GM21381 (cell line): ENCODE data around the gene SIGLEC1.

Experiments
- ATAC-seq: cut with Tn5 transposase; IDR thresholded peaks from one replicate; pipeline ENCODE4 v1.9.1; 2021; ENCODE audit warnings: mild to moderate bottlenecking, moderate library complexity; ENCODE audit not compliant: unreplicated experiment

SIGLEC1 gene

GRCh38 chr20:3744806-3745685 is 32.6 kb upstream of the SIGLEC1 start:
- ATAC-seq: no peak

DNA sequence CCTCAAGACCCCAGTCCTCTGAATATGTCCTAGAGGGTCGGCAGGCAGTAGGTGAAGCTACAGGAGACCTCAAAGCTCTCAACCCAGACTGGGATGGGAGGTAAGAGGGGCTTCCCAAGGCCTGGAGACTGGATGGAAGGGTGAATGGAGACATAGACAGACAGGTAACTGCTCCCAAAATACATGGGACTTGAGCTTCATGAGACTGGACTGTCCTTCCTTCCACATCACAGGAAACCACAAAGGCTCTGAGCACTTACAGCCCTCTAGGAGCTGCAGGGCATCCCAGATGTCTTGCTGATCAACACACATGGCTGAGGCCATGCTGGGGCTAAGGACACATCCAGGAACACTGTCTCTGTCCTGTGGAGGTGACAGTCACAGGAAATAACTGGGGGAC is 31.6 kb upstream of the SIGLEC1 start:
- no peak for ATAC-seq

GRCh38 chr20:3743251-3743650 is 30.9 kb upstream of the SIGLEC1 start:
- no peak for ATAC-seq

GRCh38 chr20:3741836-3742458 is 29.5 kb upstream of the SIGLEC1 start:
- no peak for ATAC-seq

DNA sequence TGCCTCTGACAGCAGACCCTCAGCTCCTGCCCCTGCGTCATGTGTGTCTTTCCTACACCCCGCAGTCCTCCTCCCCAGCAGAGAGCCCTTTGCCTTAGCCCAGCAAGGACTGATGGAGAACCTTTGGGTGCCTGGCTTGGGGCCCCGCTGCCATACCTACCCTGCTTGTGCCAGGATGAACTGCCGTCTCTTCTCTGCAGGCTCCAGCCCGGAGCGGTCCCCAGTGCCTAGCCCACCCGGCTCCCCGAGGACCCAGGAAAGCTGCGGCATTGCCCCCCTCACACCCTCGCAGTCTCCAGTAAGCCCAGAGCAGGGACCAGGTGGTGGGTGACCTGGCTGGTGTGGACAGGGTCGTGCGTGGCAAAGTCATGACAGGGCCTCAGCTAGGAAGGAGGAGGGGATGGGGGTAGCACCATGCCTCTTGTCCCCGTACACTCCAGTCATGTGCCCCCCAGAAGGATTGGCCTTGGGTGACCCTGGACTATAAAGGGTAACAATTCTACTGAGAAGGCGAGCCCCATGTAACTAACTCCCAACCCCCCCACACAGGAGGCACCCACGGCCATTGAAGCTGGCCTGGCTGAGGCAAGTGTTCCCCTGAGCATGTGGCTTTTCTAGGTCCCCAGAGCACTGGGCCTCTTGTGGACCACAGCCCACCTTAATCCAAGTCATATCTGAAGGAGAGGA is 28.4 kb upstream of the SIGLEC1 start:
- ATAC-seq: no peak

DNA sequence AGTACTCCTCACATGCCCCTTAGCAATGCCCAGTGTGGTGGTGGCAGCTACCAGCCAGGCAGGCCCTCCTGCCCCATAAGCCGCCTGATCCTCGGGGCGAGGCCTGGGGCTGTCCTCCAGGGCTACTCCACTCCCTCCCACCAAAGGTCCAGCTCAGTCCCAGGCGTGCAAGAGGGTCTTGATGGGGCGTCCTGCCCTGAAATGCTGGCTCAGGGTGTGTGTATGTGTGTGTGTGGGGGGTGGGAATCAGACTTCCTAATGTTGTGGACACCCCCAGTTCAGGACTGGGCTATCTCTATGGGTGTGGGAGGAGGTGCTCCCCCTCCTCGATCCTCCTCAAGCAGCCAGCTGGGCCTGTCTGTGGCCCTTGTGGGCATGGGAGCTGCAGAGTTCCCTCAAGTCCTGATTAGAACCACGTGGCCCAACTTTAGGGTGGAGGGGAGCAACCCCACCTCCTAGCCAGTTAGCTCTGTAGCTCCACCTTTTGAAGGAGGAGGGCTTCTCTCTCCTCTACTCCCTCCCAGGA is 27.6 kb upstream of the SIGLEC1 start:
- no peak for ATAC-seq

GRCh38 chr20:3739054-3739925 is 26.9 kb upstream of the SIGLEC1 start:
- ATAC-seq: no peak

- ATAC-seq: no peak
Measured at GRCh38 chr20:3738111-3739053, 26.0 kb upstream of the SIGLEC1 start.

GRCh38 chr20:3735768-3736167 is 23.4 kb upstream of the SIGLEC1 start:
- ATAC-seq: no peak

GRCh38 chr20:3734111-3734843 is 21.9 kb upstream of the SIGLEC1 start:
- ATAC-seq: no peak

- no peak for ATAC-seq
Measured at GRCh38 chr20:3733119-3733995, 21.0 kb upstream of the SIGLEC1 start.

DNA sequence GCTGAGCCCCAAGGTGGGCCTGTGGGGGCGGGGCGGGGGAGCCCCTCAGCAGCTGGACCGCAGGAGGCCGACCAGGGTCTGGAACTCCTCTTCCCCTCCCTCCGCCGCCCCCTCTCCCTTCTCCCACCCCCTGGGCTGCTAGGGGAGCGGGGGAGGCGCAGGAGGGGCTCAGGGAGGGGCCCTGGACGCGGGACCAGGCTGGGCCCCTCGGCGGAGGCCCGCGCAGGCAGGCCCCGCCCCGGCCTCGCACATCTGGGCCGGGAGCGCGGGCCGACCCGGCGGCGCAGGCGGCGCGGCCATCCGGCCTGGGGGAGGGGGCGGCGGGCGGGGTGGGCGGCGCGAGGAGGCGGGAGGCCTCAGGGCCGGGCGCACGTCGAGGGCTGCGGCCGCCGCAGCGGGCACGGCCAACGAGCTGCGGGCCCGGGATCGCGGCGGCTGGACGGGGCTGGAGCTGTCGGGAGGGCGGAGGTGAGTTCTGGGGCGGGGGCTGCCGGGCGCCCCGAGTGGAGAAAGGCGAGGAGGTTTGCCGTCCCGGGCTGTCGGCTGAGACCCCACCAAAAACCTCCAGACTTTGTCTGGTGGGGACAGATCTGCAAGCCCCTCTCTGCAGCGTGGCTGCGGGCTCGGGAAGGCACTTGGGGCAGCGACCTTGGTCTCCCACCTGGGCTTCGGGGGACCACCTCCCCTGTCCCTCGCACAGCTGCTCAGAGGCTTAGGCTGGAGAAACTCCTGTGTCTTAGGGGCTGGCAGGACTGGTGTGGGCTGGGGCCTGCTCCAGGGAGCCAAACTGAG is 20.1 kb upstream of the SIGLEC1 start, which contains the start of gene HSPA12B:
Gene HSPA12B (plus strand): TSS at position 359 of the 792 bp plus-strand sequence. CDS start 5,990 bp downstream, outside the sequence.
- ATAC-seq: no peak

DNA sequence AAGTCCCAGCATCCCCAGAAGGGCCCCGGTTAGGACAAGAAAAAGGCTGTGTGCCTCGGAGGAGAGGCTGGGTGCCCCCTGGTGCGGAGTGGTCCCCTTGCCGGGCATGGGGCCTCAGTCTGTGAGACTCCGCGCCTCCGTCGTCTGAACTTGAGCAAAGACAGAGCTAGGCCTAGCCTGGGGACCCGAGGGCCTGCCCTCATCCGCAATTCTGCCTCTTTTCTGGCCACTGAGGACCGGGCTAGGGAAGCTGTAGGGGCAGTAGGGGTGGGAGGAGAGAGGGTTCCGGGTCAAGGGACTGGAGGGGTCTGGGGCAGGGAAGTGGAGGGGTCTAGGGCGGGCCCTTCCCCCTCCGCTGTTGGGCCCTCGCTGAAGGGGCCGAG is 19.5 kb upstream of the SIGLEC1 start:
- ATAC-seq: no peak

DNA sequence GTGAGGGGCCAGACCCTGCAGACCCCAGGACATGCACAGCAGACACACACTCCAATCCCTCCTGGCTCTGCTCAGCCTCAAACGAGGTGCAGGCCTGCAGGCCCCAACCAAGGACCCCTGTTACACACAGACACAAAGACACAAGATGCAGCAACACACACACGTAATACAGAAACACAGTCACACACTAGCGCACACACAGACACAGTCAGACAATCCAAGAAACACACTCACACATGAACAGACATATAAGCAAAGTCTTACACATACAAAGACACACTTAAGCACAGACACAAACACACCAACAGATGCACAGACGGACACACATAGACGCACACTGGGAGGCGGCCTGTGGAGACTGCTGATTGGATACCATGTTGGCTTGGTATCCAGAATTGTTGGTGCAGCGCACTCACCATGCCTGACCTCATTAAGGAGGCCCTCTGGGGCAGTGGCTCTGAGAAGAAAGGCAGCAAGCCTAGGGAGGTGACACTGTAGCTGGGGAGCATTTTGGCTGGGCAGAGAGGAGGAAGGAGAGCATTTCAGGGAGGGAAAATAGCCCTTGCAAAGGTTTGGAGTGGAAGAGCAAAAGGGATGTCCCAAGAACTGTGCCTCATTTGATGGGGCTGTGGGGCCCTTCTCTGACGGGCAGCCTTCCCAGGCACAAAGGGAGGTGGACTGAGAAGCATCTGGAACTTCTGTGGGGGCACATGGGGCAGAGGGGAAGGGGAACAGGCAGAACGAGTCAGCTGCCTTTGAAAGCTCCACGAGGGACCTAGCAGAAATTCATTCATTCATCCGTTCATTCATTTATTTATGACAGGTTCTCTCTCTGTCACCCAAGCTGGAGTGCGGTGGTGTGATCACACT is 18.6 kb upstream of the SIGLEC1 start:
- ATAC-seq: no peak

GRCh38 chr20:3729811-3730540 is 17.6 kb upstream of the SIGLEC1 start:
- ATAC-seq: no peak
